ENCODE data around the gene RABGAP1L.

RABGAP1L gene

DNA sequence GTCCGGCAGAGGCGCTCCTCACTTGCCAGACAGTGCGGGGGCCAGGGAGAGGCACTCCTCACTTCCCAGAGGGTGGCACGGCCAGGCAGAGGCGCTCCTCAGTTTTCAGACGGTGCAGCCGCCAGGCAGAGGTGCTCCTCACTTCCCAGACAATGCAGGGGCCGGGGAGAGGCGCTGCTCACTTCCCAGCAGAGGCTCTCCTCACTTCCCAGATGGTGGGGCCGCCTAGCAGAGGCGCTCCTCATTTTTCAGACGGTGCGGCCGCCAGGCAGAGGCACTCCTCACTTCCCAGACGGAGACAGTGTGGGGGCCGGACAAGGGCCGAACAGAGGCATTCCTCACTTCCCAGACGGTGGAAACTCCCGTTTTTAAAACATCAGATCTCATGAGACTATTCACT lies 602.0 kb downstream of the RABGAP1L start:
- Histone ChIP-seq H4K20me1 (ENCODE audit: low read depth, low read length) (no peaks in the 10 kb centered on the region), H3K9me3 (ENCODE audit: insufficient read depth, low read length) (no peaks in the 10 kb centered on the region), H3K27ac (ENCODE audit: low read depth, low read length) (no peak overlapping the region), H3K9me2 (replicated peaks; ENCODE audit: insufficient read depth, low read length) (no peaks in the 10 kb centered on the region), H3K27me3 (ENCODE audit: low read length) (no peaks in the 10 kb centered on the region), H3K9ac (ENCODE audit: low read length) (no peak overlapping the region), H3K36me3 (ENCODE audit: low read length) (no peaks in the 10 kb centered on the region), H3K4me2 (ENCODE audit: low read depth, low read length, poor library complexity, severe bottlenecking) (no peak overlapping the region), H3K4me3 (ENCODE audit: insufficient read depth, low read length, poor library complexity, severe bottlenecking) (no peak overlapping the region), H3F3A (ENCODE audit: insufficient read depth) (no peaks in the 10 kb centered on the region), H3K79me2 (ENCODE audit: insufficient read depth, low read length) (no peaks in the 10 kb centered on the region), H2AFZ (ENCODE audit: low read depth, low read length, severe bottlenecking) (no peak overlapping the region)
- TF ChIP-seq, protein P1, sequence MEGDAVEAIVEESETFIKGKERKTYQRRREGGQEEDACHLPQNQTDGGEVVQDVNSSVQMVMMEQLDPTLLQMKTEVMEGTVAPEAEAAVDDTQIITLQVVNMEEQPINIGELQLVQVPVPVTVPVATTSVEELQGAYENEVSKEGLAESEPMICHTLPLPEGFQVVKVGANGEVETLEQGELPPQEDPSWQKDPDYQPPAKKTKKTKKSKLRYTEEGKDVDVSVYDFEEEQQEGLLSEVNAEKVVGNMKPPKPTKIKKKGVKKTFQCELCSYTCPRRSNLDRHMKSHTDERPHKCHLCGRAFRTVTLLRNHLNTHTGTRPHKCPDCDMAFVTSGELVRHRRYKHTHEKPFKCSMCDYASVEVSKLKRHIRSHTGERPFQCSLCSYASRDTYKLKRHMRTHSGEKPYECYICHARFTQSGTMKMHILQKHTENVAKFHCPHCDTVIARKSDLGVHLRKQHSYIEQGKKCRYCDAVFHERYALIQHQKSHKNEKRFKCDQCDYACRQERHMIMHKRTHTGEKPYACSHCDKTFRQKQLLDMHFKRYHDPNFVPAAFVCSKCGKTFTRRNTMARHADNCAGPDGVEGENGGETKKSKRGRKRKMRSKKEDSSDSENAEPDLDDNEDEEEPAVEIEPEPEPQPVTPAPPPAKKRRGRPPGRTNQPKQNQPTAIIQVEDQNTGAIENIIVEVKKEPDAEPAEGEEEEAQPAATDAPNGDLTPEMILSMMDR (IDR thresholded peaks at IDR 0.05; ENCODE audit: insufficient read depth, low read length, poor library complexity, severe bottlenecking) = no peak
- TF ChIP-seq EZH2phosphoT487 (conservative IDR thresholded peaks at IDR 0.05; ENCODE audit: low read length) = no peak

GRCh38 chr1:174761901-174762585 lies 602.7 kb downstream of the RABGAP1L start:
- Histone ChIP-seq H3K9me2 (replicated peaks; ENCODE audit: insufficient read depth, low read length) (no peaks in the 10 kb centered on the region), H3K4me3 (ENCODE audit: insufficient read depth, low read length, poor library complexity, severe bottlenecking) (no peak overlapping the region), H3K9ac (ENCODE audit: low read length) (no peak overlapping the region), H3K27me3 (ENCODE audit: low read length) (no peaks in the 10 kb centered on the region), H3K79me2 (ENCODE audit: insufficient read depth, low read length) (no peaks in the 10 kb centered on the region), H3K27ac (ENCODE audit: low read depth, low read length) (no peak overlapping the region), H2AFZ (ENCODE audit: low read depth, low read length, severe bottlenecking) (no peak overlapping the region), H3K36me3 (ENCODE audit: low read length) (no peaks in the 10 kb centered on the region), H3F3A (ENCODE audit: insufficient read depth) (no peaks in the 10 kb centered on the region), H3K4me2 (ENCODE audit: low read depth, low read length, poor library complexity, severe bottlenecking) (no peak overlapping the region), H3K9me3 (ENCODE audit: insufficient read depth, low read length) (no peaks in the 10 kb centered on the region), H4K20me1 (ENCODE audit: low read depth, low read length) (no peaks in the 10 kb centered on the region)
- TF ChIP-seq, protein P1 (IDR thresholded peaks at IDR 0.05; ENCODE audit: insufficient read depth, low read length, poor library complexity, severe bottlenecking) = no peak
- no peak for TF ChIP-seq EZH2phosphoT487 (conservative IDR thresholded peaks at IDR 0.05; ENCODE audit: low read length)

DNA sequence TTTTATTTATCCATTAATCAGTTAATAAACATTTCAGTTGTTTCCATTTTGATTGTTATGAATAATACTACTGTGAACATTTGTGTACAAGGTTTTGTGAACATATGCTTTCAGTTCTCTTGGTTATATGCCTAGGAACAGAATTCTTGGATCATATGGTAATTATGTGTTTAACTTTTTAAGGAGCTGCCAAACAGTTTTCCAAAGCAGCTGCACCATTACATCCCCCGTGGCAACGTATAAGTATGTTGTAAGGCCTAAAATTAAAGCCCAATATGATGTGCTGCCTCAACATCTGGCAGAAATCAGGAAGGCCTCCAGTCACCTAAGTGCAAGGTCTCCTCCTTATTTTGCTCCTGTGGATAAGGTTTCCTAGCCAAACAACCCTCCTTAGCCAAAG lies 604.9 kb downstream of the RABGAP1L start:
- TF ChIP-seq, protein P1 (IDR thresholded peaks at IDR 0.05; ENCODE audit: insufficient read depth, low read length, poor library complexity, severe bottlenecking) = no peak
- no peak for TF ChIP-seq EZH2phosphoT487 (conservative IDR thresholded peaks at IDR 0.05; ENCODE audit: low read length)
- Histone ChIP-seq H3K27ac (ENCODE audit: low read depth, low read length) (no peak overlapping the region), H3K9me3 (ENCODE audit: insufficient read depth, low read length) (no peaks in the 10 kb centered on the region), H3K9me2 (replicated peaks; ENCODE audit: insufficient read depth, low read length) (no peaks in the 10 kb centered on the region), H3F3A (ENCODE audit: insufficient read depth) (no peaks in the 10 kb centered on the region), H3K4me2 (ENCODE audit: low read depth, low read length, poor library complexity, severe bottlenecking) (no peak overlapping the region), H3K4me3 (ENCODE audit: insufficient read depth, low read length, poor library complexity, severe bottlenecking) (no peak overlapping the region), H2AFZ (ENCODE audit: low read depth, low read length, severe bottlenecking) (no peak overlapping the region), H3K27me3 (ENCODE audit: low read length) (no peaks in the 10 kb centered on the region), H3K36me3 (ENCODE audit: low read length) (no peaks in the 10 kb centered on the region), H4K20me1 (ENCODE audit: low read depth, low read length) (no peaks in the 10 kb centered on the region), H3K79me2 (ENCODE audit: insufficient read depth, low read length) (no peaks in the 10 kb centered on the region), H3K9ac (ENCODE audit: low read length) (no peak overlapping the region)
